Measurements from ENCODE around the gene TP53. TPM values are rescaled to one million over a fixed set of nuclear protein-coding genes. Genes with fewer than 3 reads are reported as not detected.

Gene TP53
- total and polyA plus RNA-seq, 9 of the 15 experiments (the other 6 are each of a cell fraction or from before 2014, with no cell fraction given), result 2.8 to 14.0 (median 7.1) TPM

DNA sequence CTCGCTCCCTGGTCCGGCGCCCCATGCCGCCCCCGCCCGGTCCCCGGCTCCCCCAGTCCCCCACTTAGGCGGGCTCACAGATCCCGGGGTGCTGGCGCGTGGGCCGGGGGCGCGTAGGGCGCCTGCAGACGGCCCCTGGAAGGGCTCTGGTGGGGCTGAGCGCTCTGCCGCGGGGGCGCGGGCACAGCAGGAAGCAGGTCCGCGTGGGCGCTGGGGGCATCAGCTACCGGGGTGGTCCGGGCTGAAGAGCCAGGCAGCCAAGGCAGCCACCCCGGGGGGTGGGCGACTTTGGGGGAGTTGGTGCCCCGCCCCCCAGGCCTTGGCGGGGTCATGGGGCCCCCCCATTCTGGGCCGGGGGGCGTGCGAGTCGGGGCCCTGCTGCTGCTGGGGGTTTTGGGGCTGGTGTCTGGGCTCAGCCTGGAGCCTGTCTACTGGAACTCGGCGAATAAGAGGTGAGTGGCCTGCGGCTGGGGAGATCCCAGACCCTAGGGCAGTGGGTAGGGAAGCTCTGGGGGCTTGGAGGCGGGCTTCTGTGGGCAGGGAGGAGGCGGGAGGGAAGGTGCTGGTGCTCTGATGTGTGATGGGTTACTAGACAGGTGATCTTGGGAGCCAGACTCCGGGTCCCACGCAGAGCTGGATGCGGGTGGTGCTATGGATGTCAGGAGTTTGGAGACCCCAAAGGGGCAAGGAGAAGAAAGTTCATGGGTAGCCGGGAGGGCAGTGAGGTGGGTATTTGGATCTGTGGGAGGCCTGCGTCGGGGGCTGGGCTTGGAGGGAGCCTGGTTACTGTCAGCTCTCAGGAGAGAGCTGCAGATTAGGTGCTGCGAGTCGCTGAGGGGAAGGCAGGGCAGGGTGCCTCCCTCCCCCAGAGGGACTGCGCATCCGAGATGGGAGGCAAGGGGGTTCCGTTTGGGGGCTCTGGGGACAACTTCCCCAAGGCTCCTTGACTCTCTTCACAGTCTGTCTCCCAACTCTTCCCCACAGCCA lies 18.3 kb upstream of the TP53 start (continued):
- TF ChIP-seq, protein P1, sequence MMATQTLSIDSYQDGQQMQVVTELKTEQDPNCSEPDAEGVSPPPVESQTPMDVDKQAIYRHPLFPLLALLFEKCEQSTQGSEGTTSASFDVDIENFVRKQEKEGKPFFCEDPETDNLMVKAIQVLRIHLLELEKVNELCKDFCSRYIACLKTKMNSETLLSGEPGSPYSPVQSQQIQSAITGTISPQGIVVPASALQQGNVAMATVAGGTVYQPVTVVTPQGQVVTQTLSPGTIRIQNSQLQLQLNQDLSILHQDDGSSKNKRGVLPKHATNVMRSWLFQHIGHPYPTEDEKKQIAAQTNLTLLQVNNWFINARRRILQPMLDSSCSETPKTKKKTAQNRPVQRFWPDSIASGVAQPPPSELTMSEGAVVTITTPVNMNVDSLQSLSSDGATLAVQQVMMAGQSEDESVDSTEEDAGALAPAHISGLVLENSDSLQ (IDR thresholded peaks at IDR 0.05), result no peak
- no peak for TF ChIP-seq FOXK2 (conservative IDR thresholded peaks at IDR 0.05 in 1 of 2, IDR thresholded peaks at IDR 0.05 in 1 of 2; ENCODE audit: low read depth in 2 of 2)

DNA sequence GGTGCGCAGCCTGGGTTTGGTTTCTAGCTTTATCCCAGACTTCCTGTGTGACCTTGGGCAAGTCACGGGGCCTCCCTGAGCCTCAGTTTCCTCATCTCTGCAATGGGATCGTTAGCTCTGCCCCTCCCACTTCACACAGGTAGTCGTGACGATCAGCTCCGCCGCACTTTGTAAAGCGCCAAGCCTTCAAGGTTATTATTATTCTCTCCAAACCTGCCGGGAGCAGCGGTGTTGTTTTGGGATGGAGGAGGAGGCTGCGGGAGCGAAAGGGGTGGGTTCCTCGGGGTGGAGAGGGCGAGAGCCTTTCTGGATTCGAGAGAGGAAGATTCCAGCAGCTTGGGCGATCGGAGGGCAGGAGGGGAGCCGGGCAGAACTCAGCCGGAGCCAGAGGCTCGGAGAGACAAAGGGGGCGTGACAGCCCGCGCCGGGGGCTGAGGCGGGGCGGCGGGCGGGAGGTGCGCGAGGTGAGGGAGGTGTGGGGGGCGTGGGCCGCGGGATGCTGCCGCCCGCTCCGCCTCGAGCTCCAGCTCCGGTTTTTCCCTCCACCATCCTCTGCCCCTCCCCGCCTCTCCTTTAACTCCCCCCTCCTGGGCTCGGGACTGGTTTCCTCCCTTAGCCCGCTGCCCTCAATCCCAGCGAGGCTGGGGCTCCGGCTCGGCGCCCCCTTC lies 17.4 kb upstream of the TP53 start, which contains the start of gene EFNB3:
Gene EFNB3, plus strand, starts transcription at position 602 of the 668 bp plus-strand sequence. CDS start 397 bp downstream, outside the sequence.
- DNase-seq (ENCODE audit: extremely low read depth in 1 of 4, low spot score in 3 of 4) (peak in 2 of 4 experiments; percentile 54 to 60), FAIRE-seq (no peak), ATAC-seq (peak; percentile 39)
- H3K4me2 ChIP-seq (ENCODE audit: insufficient read depth, low read length), result no peak within 1 kb of the TSS
- peaks cover 5 to 23% of the 10 kb centered on the region in 2 experiments; a peak in 3 of 5 replicates for H3K4me1 ChIP-seq (replicated peaks in 1 of 2; ENCODE audit: control insufficient read depth in 2 of 2, insufficient read depth in 2 of 2, low read length in 2 of 2)
- H3K9me1 ChIP-seq (ENCODE audit: control insufficient read depth, insufficient read depth, low read length), result no peaks in the 10 kb centered on the region
- no peaks in the 10 kb centered on the region for H3K9me3 ChIP-seq (replicated peaks; ENCODE audit: control insufficient read depth, insufficient read depth, low read depth, low read length)
- no peak within 1 kb of the TSS for H2AFZ ChIP-seq (ENCODE audit: low read depth, low read length)
- H3K27me3 ChIP-seq (ENCODE audit: control insufficient read depth in 2 of 2, insufficient read depth in 2 of 2, low read length in 2 of 2), result peaks cover 7 to 27% of the 10 kb centered on the region in 2 experiments; a peak in 4 of 5 replicates
- H3K36me3 ChIP-seq (ENCODE audit: control insufficient read depth, insufficient read depth, low read length), result 0 out of 3 replicates have a peak, but pooled peaks cover 3% of the 10 kb centered on the region
- WGBS (ENCODE audit: insufficient coverage, low coverage, missing lambda C conversion rate), result 50% methylated on average over 11 of the region's 45 CpGs
- no peaks in the 10 kb centered on the region for H4K20me1 ChIP-seq (replicated peaks; ENCODE audit: control insufficient read depth, insufficient read depth, low read length)
- no peaks in the 10 kb centered on the region for H3K79me2 ChIP-seq (ENCODE audit: control insufficient read depth, insufficient read depth, low read length)
- intact Hi-C loops (cut with micrococcal nuclease) (no loop called here), in situ Hi-C loops (cut with MboI) (no loop called here)
- no peak within 1 kb of the TSS for H3K9ac ChIP-seq (ENCODE audit: insufficient read depth in 1 of 2, low read depth in 2 of 2, low read length in 2 of 2)
- ChIA-PET POLR2A (interaction anchor here (2.4 to 7.6 kb wide), 3 partner anchors 9 to 17 kb away, joined by 7 to 67 read pairs (median 13); partner anchors contain the start of genes TP53 and WRAP53), CTCF (ENCODE audit: low intra/inter-chr PET ratio) (interaction anchor here (0.6 kb wide), 1 partner anchor 25 kb away, joined by 4 read pairs; no protein-coding TSS in a partner anchor)
- no peak within 1 kb of the TSS for H3K4me3 ChIP-seq
- no peak within 1 kb of the TSS for H3K27ac ChIP-seq (ENCODE audit: extremely low read depth, low read depth, low read length)
- BruUV-seq (replicated peaks), result no TSS peak
- TF ChIP-seq ESRRA (IDR thresholded peaks at IDR 0.05; ENCODE audit: borderline replicate concordance, low read depth), result peak; percentile 83
- peak; percentile 74 for TF ChIP-seq RBM25 (IDR thresholded peaks at IDR 0.05; ENCODE audit: low read depth, low read length, severe bottlenecking)
- TF ChIP-seq SIX5 (IDR thresholded peaks at IDR 0.05; ENCODE audit: borderline replicate concordance in 1 of 2, insufficient read depth in 1 of 2, low read depth in 1 of 2, low read length in 2 of 2), result no peak
- TF ChIP-seq TRIM28 (IDR thresholded peaks at IDR 0.05), result no peak
- TF ChIP-seq HEY1 (CRISPR knock-in tag; IDR thresholded peaks at IDR 0.05; ENCODE audit: borderline replicate concordance), result no peak
